Adipocyte (in vitro differentiated cells): ENCODE measurements around the gene TRIM24.

Experiments
- DNase-seq: peaks from one replicate; pipeline ENCODE4 v3.0.0-alpha.2; 2015; ENCODE audit warnings: low read depth
- H3K27me3 ChIP-seq: replicated peaks from 2 replicates; pipeline ENCODE4 v1.7.0; 2013; ENCODE audit warnings: mild to moderate bottlenecking, low read length, moderate library complexity; ENCODE audit not compliant: control insufficient read depth, insufficient read depth
- H3K36me3 ChIP-seq: 2 replicates; pipeline ENCODE4 v1.7.0; 2013; ENCODE audit warnings: low read length, mild to moderate bottlenecking, moderate library complexity; ENCODE audit not compliant: control insufficient read depth, insufficient read depth, severe bottlenecking
- H3K4me1 ChIP-seq: 2 replicates; pipeline ENCODE4 v1.7.0; 2013; ENCODE audit warnings: mild to moderate bottlenecking, low read length, moderate library complexity; ENCODE audit not compliant: control insufficient read depth, insufficient read depth
- H3K4me3 ChIP-seq: 2 replicates; pipeline ENCODE4 v1.7.0; 2013; ENCODE audit warnings: mild to moderate bottlenecking, low read length, moderate library complexity
- H3K9ac ChIP-seq: 2 replicates; pipeline ENCODE4 v1.7.0; 2013; ENCODE audit warnings: mild to moderate bottlenecking, low read length, moderate library complexity
- H3K9me3 ChIP-seq: 2 replicates; pipeline ENCODE4 v1.7.0; 2013; ENCODE audit warnings: mild to moderate bottlenecking, low read length, moderate library complexity; ENCODE audit not compliant: control insufficient read depth

TRIM24 gene

GRCh38 chr7:138563808-138564207 is 103.7 kb downstream of the TRIM24 start:
- no peak overlapping the region for H3K4me3 ChIP-seq
- peaks cover 12% of the 10 kb centered on the region for H3K4me1 ChIP-seq
- H3K9me3 ChIP-seq = peaks cover 46% of the 10 kb centered on the region
- peaks cover 71% of the 10 kb centered on the region for H3K36me3 ChIP-seq
- no peak for DNase-seq
- H3K9ac ChIP-seq = no peak overlapping the region
- H3K27me3 ChIP-seq = no peaks in the 10 kb centered on the region

GRCh38 chr7:138564365-138564764 is 104.3 kb downstream of the TRIM24 start:
- peaks cover 41% of the 10 kb centered on the region for H3K9me3 ChIP-seq
- no peak for DNase-seq
- H3K36me3 ChIP-seq = peaks cover 71% of the 10 kb centered on the region
- peak overlapping the region; percentile 24 for H3K4me3 ChIP-seq
- no peaks in the 10 kb centered on the region for H3K27me3 ChIP-seq
- no peak overlapping the region for H3K9ac ChIP-seq
- H3K4me1 ChIP-seq = peaks cover 12% of the 10 kb centered on the region

GRCh38 chr7:138565071-138565450 is 105.0 kb downstream of the TRIM24 start:
- peaks cover 12% of the 10 kb centered on the region for H3K4me1 ChIP-seq
- H3K9ac ChIP-seq = no peak overlapping the region
- H3K4me3 ChIP-seq = peak overlapping the region; percentile 35
- no peak for DNase-seq
- H3K9me3 ChIP-seq = peaks cover 34% of the 10 kb centered on the region
- H3K36me3 ChIP-seq = peaks cover 68% of the 10 kb centered on the region
- H3K27me3 ChIP-seq = no peaks in the 10 kb centered on the region

GRCh38 chr7:138565451-138566114 is 105.5 kb downstream of the TRIM24 start:
- H3K9ac ChIP-seq = peak overlapping the region; percentile 54
- peak overlapping the region; percentile 35 for H3K4me3 ChIP-seq
- DNase-seq = peak; percentile 12
- no peaks in the 10 kb centered on the region for H3K27me3 ChIP-seq
- H3K4me1 ChIP-seq = peaks cover 12% of the 10 kb centered on the region
- peaks cover 64% of the 10 kb centered on the region for H3K36me3 ChIP-seq
- H3K9me3 ChIP-seq = peaks cover 29% of the 10 kb centered on the region

- Histone ChIP-seq H3K4me1 (peaks cover 12% of the 10 kb centered on the region), H3K9me3 (peaks cover 23% of the 10 kb centered on the region), H3K27me3 (no peaks in the 10 kb centered on the region), H3K36me3 (peaks cover 62% of the 10 kb centered on the region), H3K4me3 (no peak overlapping the region), H3K9ac (no peak overlapping the region)
- DNase-seq = no peak
Measured at GRCh38 chr7:138568655-138569054, 108.6 kb downstream of the TRIM24 start.

- no peaks in the 10 kb centered on the region for H3K27me3 ChIP-seq
- H3K4me3 ChIP-seq = no peak overlapping the region
- H3K9me3 ChIP-seq = peaks cover 16% of the 10 kb centered on the region
- no peak for DNase-seq
- H3K9ac ChIP-seq = no peak overlapping the region
- peaks cover 12% of the 10 kb centered on the region for H3K4me1 ChIP-seq
- peaks cover 62% of the 10 kb centered on the region for H3K36me3 ChIP-seq
Measured at GRCh38 chr7:138569418-138569817, 109.4 kb downstream of the TRIM24 start.

GRCh38 chr7:138570715-138571114 is 110.7 kb downstream of the TRIM24 start:
- Histone ChIP-seq H3K27me3 (no peaks in the 10 kb centered on the region), H3K4me3 (no peak overlapping the region), H3K36me3 (peaks cover 52% of the 10 kb centered on the region), H3K9ac (no peak overlapping the region), H3K9me3 (peaks cover 4% of the 10 kb centered on the region), H3K4me1 (peaks cover 8% of the 10 kb centered on the region)
- no peak for DNase-seq

- H3K9me3 ChIP-seq = no peaks in the 10 kb centered on the region
- H3K27me3 ChIP-seq = no peaks in the 10 kb centered on the region
- no peak overlapping the region for H3K4me3 ChIP-seq
- H3K4me1 ChIP-seq = peaks cover 14% of the 10 kb centered on the region
- no peak overlapping the region for H3K9ac ChIP-seq
- H3K36me3 ChIP-seq = peaks cover 57% of the 10 kb centered on the region
- no peak for DNase-seq
Measured at GRCh38 chr7:138573741-138574140, 113.7 kb downstream of the TRIM24 start.

- H3K27me3 ChIP-seq = no peaks in the 10 kb centered on the region
- peaks cover 64% of the 10 kb centered on the region for H3K36me3 ChIP-seq
- DNase-seq = no peak
- peaks cover 14% of the 10 kb centered on the region for H3K4me1 ChIP-seq
- H3K9me3 ChIP-seq = no peaks in the 10 kb centered on the region
- no peak overlapping the region for H3K9ac ChIP-seq
- no peak overlapping the region for H3K4me3 ChIP-seq
Measured at GRCh38 chr7:138575897-138576428, 115.9 kb downstream of the TRIM24 start.

GRCh38 chr7:138579136-138579535 is 119.1 kb downstream of the TRIM24 start:
- peaks cover 14% of the 10 kb centered on the region for H3K4me1 ChIP-seq
- H3K9me3 ChIP-seq = no peaks in the 10 kb centered on the region
- no peak overlapping the region for H3K9ac ChIP-seq
- DNase-seq = no peak
- H3K27me3 ChIP-seq = no peaks in the 10 kb centered on the region
- H3K36me3 ChIP-seq = peaks cover 54% of the 10 kb centered on the region
- no peak overlapping the region for H3K4me3 ChIP-seq

- Histone ChIP-seq H3K27me3 (no peaks in the 10 kb centered on the region), H3K36me3 (peaks cover 57% of the 10 kb centered on the region), H3K4me3 (no peak overlapping the region), H3K9me3 (no peaks in the 10 kb centered on the region), H3K9ac (no peak overlapping the region), H3K4me1 (peaks cover 14% of the 10 kb centered on the region)
- DNase-seq = no peak
Measured at GRCh38 chr7:138579671-138580070, 119.6 kb downstream of the TRIM24 start.

GRCh38 chr7:138581065-138581464 is 121.0 kb downstream of the TRIM24 start:
- Histone ChIP-seq H3K4me1 (peaks cover 9% of the 10 kb centered on the region), H3K36me3 (peaks cover 69% of the 10 kb centered on the region), H3K9ac (no peak overlapping the region), H3K4me3 (no peak overlapping the region), H3K9me3 (no peaks in the 10 kb centered on the region), H3K27me3 (no peaks in the 10 kb centered on the region)
- no peak for DNase-seq
